Stimulated activated effector memory CD8-positive, alpha-beta T cell treated with anti-CD3 and anti-CD28 coated beads, Interleukin-12 subunit alpha, Interleukin-12 subunit beta, amount 100 ng/mL, for 72 hours (primary cell): ENCODE data around the gene MYD88.
"Not testable (repeated sequence)": the region's sequence is repeated elsewhere in the genome, so short reads cannot be mapped to it uniquely, and the experiment has no call there.

Source experiments
- ATAC-seq: fragments of 150-1000 bp; cut with Tn5 transposase; 2 replicates; pipeline ENCODE4 v1.10.0; 2021
- DNase-seq, 2 donors: peaks; one replicate each; pipeline ENCODE4 v3.0.0; 2021 to 2022; ENCODE audit warnings: low spot score in 2 of 2
- H3K27ac Mint-ChIP-seq: one replicate; pipeline ENCODE4 v1.8.0; 2022; ENCODE audit warnings: mild to moderate bottlenecking, mixed read lengths
- H3K36me3 Mint-ChIP-seq: one replicate; pipeline ENCODE4 v1.8.0; 2022; ENCODE audit warnings: mild to moderate bottlenecking, mixed read lengths
- H3K4me1 Mint-ChIP-seq: one replicate; pipeline ENCODE4 v1.8.0; 2022; ENCODE audit warnings: mixed read lengths
- H3K4me3 Mint-ChIP-seq: one replicate; pipeline ENCODE4 v1.8.0; 2022; ENCODE audit warnings: mild to moderate bottlenecking, mixed read lengths
- H3K9me3 Mint-ChIP-seq: one replicate; pipeline ENCODE4 v1.8.0; 2022; ENCODE audit warnings: mixed read lengths

MYD88 gene

DNA sequence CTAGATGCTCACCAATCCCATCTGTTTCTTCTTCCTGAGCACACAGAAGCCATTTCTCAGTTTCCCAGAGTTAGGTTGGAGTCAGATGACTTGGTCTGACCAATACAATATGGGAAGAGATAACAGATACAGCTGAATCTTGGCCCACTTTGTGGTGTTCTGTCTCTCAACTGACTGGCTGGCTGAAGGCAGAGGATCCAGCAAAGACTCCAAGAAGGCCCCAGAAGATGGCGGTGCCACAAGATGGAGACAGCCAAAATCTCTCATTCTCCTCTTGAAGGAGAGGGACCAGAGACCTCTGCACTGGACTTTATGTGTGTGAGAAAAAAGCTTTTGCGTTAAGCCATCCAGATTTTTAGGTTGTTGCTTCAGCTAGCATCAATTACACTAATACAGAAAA, 18.7 kb downstream of the MYD88 start:
- Mint-ChIP-seq H3K4me1 (peaks cover 33% of the 10 kb centered on the region), H3K4me3 (no peak overlapping the region), H3K9me3 (no peaks in the 10 kb centered on the region), H3K27ac (no peak overlapping the region), H3K36me3 (no peaks in the 10 kb centered on the region)
- DNase-seq: peak in 1 of 2 donors; percentile 26
- no peak for ATAC-seq

DNA sequence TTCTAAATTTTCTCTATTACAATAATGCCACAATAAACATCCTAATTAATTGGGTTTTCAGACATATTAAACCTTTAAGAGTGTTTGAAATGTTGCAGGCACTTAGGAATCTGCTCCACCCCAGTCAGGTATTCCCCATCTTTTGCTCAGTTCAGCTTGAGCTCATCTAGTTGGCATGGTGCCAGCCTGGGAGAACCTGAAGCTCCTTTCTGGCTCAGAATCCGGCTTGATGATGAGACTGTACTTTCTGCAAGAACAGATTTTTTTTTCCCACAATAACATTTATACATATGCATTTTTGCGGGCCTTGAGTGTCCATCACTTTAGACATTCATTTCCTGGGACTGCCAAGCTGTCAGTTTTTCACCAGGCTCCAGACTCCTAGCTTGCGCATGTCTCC, 19.1 kb downstream of the MYD88 start:
- Mint-ChIP-seq H3K36me3 (no peaks in the 10 kb centered on the region), H3K4me1 (peaks cover 28% of the 10 kb centered on the region), H3K9me3 (no peaks in the 10 kb centered on the region), H3K4me3 (no peak overlapping the region), H3K27ac (no peak overlapping the region)
- DNase-seq (peak in 1 of 2 donors; percentile 37), ATAC-seq (no peak)

DNA sequence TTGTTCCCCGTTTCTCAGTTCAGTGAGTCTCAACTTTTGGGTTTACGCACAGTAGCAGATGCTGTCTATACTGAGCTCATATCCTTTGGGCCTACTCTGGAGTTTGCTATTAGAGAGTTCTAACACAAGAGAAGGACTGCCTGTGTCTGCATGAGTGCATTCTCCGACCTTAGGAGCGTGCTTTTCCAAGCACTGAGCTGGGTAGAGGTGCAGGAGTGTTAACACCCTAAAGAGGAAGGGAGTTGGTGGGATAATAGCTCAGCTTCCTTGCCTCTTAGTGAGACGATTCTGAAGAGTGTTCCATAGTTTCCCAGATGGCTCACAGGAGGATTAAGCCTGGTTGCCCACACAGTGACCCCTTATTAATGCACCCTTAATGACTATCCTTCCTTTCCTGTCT, 20.0 kb downstream of the MYD88 start:
- ATAC-seq (no peak), DNase-seq (peak in 1 of 2 donors; percentile 44)
- Mint-ChIP-seq H3K27ac (no peak overlapping the region), H3K4me1 (peaks cover 20% of the 10 kb centered on the region), H3K9me3 (no peaks in the 10 kb centered on the region), H3K36me3 (no peaks in the 10 kb centered on the region), H3K4me3 (no peak overlapping the region)

DNA sequence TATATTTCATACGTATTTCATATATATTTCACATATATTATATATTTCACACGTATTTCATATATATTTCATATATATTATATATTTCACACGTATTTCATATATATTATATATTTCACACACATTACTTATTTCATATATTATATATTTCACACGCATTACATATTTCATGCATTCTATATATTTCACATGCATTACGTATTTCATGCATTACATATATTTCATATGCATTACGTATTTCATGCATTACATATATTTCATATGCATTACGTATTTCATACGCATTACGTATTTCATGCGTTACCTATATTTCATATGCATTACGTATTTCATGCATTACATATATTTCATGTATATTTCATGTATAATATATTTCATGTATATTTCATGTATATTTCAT, 22.2 kb downstream of the MYD88 start:
- H3K4me1 Mint-ChIP-seq, ATAC-seq, H3K9me3 Mint-ChIP-seq, H3K27ac Mint-ChIP-seq, H3K4me3 Mint-ChIP-seq, DNase-seq: not testable (repeated sequence)
- peaks cover 16% of the 10 kb centered on the region for H3K36me3 Mint-ChIP-seq

- peaks cover 40% of the 10 kb centered on the region for H3K36me3 Mint-ChIP-seq
- ATAC-seq: no peak
- peaks cover 33% of the 10 kb centered on the region for H3K4me1 Mint-ChIP-seq
- H3K9me3 Mint-ChIP-seq: no peaks in the 10 kb centered on the region
- H3K4me3 Mint-ChIP-seq: no peak overlapping the region
- DNase-seq: no peak
- H3K27ac Mint-ChIP-seq: no peak overlapping the region
Measured at GRCh38 chr3:38163117-38163840, 24.8 kb downstream of the MYD88 start.

DNA sequence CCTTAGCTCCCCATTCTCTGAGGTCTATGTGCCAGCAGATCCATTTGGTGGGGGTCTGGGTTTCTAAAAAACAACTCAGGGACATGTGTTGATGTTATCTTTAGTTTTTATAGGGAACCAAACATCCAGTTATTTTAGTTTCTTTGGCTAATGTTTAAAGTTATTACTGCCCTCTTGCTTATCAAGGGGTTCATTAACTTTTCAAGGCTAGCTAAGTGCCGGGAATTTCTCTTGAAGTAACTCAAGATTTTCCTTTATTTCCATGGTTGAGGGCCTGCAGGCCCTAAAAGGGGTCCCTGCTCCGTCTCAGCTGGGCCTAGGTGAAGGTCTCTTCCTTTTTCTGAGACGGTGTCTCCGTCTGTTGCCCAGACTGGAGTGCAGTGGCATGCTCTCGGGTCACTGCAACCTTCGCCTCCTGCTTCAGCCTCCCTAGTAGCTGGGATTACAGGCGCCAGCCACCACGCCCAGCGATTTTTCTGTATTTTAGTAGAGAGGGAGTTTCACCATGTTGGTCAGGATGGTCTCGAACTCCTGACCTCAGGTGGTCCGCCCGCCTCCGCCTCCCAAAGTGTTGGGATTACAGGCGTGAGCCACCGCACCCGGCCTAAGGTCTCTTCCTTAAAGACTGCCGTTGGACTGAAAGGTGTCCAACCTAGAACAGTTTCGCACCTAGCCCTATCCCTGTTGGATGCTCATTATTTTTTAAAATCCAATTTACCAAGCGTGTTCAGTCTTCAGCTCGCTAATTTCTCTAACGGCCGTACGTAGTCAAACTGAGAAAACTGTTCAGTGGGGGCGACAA, 25.6 kb downstream of the MYD88 start:
- H3K4me3 Mint-ChIP-seq: peak overlapping the region; percentile 95
- no peak for DNase-seq
- H3K9me3 Mint-ChIP-seq: no peaks in the 10 kb centered on the region
- H3K4me1 Mint-ChIP-seq: peaks cover 40% of the 10 kb centered on the region
- peak overlapping the region; percentile 99 for H3K27ac Mint-ChIP-seq
- no peak for ATAC-seq
- peaks cover 47% of the 10 kb centered on the region for H3K36me3 Mint-ChIP-seq

DNA sequence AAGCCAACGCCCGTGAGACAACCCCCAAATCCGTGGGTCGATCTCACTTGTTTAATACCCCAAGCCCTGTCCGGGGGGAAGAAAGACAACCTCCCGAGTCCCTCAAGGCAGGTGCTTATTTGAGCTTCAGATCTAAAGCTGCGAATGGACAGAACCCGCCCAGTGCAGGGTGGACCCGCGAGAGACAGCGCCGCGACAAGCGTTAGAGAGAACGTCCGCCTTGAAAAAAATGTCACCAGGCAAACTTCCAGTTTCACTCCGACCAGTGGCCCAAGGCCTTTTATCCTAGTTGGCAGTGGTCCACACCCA, 26.1 kb downstream of the MYD88 start:
- DNase-seq (no peak), ATAC-seq (peak; percentile 35)
- peaks cover 46% of the 10 kb centered on the region for H3K4me1 Mint-ChIP-seq
- peak overlapping the region; percentile 99 for H3K27ac Mint-ChIP-seq
- no peaks in the 10 kb centered on the region for H3K9me3 Mint-ChIP-seq
- peaks cover 53% of the 10 kb centered on the region for H3K36me3 Mint-ChIP-seq
- peak overlapping the region; percentile 95 for H3K4me3 Mint-ChIP-seq

DNA sequence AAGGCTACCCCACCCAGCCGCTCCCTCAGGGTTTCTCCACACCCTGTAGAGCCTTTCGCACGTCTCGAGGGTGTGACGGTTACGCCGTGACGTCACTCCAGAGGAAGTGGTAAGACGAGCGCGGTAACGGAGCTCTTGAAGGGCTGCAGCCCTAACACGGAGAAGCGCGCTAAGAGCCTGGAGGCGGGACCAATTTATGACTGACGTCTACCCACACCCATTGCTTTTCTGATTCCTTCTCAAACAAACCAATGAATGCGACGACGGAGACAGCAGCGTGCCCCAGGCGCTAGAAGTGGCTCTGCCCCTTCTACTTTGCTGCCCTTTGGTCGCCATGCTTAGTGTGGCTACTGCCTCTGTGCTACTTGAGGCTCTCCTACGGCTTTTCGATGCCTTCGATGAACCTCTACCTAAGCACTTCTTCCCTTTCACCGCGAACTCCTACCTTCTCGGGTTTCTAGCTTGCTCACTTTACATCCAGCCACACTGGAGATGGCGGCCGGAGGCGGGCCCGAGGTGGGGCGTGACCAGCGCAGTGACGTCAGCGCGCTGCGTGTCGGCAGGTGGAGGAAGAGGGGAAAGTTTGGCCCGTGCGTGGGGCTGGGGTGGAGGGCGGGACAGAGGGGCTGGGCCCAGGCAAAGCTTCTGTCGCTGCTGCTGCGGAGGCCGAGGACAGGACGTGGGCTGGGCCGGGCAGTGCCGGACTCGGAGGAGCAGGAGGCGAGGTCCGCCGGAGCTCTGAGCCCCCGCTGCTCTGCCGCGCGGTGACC, 26.7 kb downstream of the MYD88 start, which contains the start of gene OXSR1:
TSS of gene OXSR1 (plus strand) at position 586 of the 770 bp plus-strand sequence. CDS start 340 bp downstream, outside the sequence.
- ATAC-seq: peak; percentile 93
- H3K9me3 Mint-ChIP-seq: no peaks in the 10 kb centered on the region
- peaks cover 49% of the 10 kb centered on the region for H3K4me1 Mint-ChIP-seq

DNA sequence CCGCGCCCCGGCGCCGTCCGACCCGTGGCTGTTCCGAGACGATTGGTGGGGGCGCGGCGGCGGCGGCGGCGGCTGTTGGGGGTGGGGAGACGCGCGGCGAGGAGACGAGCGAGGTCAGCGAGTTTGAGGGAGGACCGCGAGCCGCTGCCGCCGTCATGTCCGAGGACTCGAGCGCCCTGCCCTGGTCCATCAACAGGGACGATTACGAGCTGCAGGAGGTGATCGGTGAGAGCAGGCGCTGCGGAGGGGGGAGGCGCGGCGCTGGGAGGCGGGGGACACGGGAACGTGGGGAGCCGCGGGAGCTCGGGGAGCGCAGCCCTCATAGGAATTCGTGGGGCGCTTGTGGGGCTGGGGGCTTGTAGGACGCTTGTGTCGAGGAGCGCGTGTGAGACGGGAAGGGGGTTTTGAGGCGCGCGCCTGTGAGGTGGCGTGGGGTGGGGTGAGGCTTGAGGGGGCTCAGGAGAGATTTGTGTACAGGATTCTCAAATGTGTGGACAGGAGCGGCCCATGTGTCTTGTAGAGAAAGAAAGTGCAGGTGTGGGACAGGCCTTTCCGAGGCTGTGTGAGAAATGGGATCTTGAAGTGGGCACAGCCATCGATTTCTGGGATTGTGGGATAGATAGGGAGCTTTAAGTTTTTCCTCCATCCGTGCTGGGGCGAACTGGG, 27.4 kb downstream of the MYD88 start:
- no peaks in the 10 kb centered on the region for H3K9me3 Mint-ChIP-seq
- peak overlapping the region; percentile 99 for H3K27ac Mint-ChIP-seq
- ATAC-seq: peak; percentile 2
- H3K4me1 Mint-ChIP-seq: peaks cover 57% of the 10 kb centered on the region
- H3K36me3 Mint-ChIP-seq: peaks cover 60% of the 10 kb centered on the region
- H3K4me3 Mint-ChIP-seq: peak overlapping the region; percentile 95
- no peak for DNase-seq

More for the DNA sequence above, 26.7 kb downstream of the MYD88 start, which contains the start of gene OXSR1:
- peaks cover 54% of the 10 kb centered on the region for H3K36me3 Mint-ChIP-seq
- peak; percentile 90 to 98 for DNase-seq
- H3K27ac Mint-ChIP-seq: peak within 1 kb of the TSS; percentile 99
- H3K4me3 Mint-ChIP-seq: peak within 1 kb of the TSS; percentile 95

DNA sequence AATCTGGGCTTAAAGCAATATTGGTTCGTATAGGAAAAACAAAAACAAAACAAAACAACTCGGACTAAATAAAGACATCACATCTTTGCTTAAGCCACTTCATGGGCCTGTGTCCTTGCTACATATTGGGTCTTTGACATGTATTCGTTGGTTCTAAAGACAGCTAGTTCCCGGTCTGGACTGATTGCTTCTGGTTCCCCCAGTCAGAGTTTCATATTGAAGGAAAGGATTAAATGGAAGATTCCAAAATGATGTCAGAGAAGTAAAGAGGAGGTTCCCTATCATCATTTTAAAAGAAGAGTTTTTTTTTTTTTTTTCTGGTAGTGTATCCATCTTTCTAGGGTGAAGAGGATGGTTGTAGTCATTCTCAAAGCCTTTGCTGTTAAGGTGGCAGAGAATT, 29.1 kb downstream of the MYD88 start:
- no peaks in the 10 kb centered on the region for H3K9me3 Mint-ChIP-seq
- DNase-seq (no peak), ATAC-seq (no peak)
- peaks cover 60% of the 10 kb centered on the region for H3K36me3 Mint-ChIP-seq
- peaks cover 68% of the 10 kb centered on the region for H3K4me1 Mint-ChIP-seq
- peak overlapping the region; percentile 95 for H3K4me3 Mint-ChIP-seq
- H3K27ac Mint-ChIP-seq: peak overlapping the region; percentile 99

DNA sequence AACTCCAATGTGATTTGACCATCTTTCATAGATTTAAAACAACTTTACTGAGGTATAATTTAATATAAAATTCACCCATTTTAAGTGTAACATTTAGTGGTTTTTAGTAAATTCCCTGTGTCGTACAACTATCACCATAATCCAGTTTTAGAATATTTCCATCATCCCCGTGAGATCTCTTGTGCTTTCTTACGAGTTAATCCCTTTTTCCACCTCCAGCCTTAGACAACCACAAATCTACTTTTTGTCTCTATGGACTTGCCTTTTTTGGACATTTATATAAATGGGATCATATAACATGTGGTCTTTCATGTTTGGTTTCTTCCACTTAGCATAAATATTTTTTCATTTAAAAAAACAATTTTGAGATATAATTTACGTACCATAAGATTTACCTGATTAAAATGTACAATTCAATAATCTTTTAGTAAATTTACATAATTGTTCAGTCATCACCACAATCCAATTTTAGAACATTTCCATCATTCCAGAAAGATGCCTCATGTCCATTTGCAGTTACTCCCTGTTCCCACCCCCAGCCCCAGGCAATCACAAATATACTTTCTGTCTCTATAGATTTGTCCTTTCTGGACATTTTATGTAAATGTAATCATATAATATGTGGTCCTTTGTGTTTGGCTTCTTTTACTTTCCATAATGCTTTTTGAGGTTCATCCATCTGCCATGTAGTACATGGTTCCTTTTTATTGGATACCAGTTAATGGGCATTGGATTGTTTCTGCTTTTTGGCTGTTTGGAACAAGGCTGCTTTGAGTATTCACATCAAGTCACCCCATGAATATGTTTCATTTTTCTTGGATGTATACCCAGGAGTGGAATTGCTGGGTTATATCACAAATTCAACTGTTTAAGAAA, 29.9 kb downstream of the MYD88 start:
- peak overlapping the region; percentile 95 for H3K4me3 Mint-ChIP-seq

DNA sequence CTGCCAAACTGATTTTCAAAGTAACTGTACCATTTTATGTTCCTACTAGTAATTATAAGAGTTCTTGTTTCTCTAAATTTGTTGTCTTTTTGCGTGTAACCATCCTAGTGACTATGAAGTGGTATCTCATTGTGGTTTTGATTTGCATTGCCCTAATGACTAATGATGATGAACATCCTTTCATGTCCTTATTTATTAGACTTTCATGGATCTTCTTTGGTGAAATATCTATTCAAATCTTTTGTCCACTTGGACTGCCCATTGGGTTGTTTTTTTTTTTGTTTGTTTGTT, 30.5 kb downstream of the MYD88 start:
- ATAC-seq (peak; percentile 2), DNase-seq (no peak)
- Mint-ChIP-seq H3K27ac (peak overlapping the region; percentile 81), H3K4me1 (peaks cover 75% of the 10 kb centered on the region), H3K36me3 (peaks cover 59% of the 10 kb centered on the region), H3K4me3 (peak overlapping the region; percentile 95), H3K9me3 (no peaks in the 10 kb centered on the region)

More for the DNA sequence above, 29.9 kb downstream of the MYD88 start:
- ATAC-seq: no peak
- Mint-ChIP-seq H3K4me1 (peaks cover 70% of the 10 kb centered on the region), H3K9me3 (no peaks in the 10 kb centered on the region), H3K27ac (peak overlapping the region; percentile 99), H3K36me3 (peaks cover 60% of the 10 kb centered on the region)
- DNase-seq: no peak

GRCh38 chr3:38170722-38171121, 32.3 kb downstream of the MYD88 start:
- no peak for DNase-seq
- peaks cover 81% of the 10 kb centered on the region for H3K4me1 Mint-ChIP-seq
- peaks cover 44% of the 10 kb centered on the region for H3K36me3 Mint-ChIP-seq
- peak overlapping the region; percentile 20 for H3K27ac Mint-ChIP-seq
- ATAC-seq: no peak
- H3K4me3 Mint-ChIP-seq: peak overlapping the region; percentile 13
- H3K9me3 Mint-ChIP-seq: no peaks in the 10 kb centered on the region

DNA sequence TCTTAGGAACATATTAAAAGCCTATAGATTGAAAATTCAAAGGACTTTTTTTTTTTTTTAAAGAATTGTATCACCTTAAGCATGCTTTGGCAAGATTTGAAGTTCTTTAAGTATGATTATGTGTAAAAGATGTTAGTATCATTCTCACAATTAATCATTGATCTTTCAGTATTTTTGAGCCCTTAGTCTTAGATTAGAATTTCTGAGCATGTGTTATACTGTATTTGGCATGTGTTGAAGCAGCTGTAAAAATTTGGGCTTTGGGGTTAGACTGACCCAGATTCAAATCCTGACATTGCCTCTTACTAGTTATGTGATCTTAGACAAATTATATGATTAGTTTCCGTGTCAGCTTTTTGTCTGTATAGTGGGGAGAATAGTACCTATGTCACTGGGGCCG, 33.2 kb downstream of the MYD88 start:
- Mint-ChIP-seq H3K9me3 (no peaks in the 10 kb centered on the region), H3K4me1 (peaks cover 74% of the 10 kb centered on the region), H3K27ac (no peak overlapping the region), H3K36me3 (peaks cover 35% of the 10 kb centered on the region), H3K4me3 (peak overlapping the region; percentile 13)
- peak; percentile 70 for ATAC-seq
- DNase-seq: no peak
